ENCODE measurements around the gene PLAA.
"Not testable (repeated sequence)": the region's sequence is repeated elsewhere in the genome, so short reads cannot be mapped to it uniquely, and the experiment has no call there.

Gene PLAA

DNA sequence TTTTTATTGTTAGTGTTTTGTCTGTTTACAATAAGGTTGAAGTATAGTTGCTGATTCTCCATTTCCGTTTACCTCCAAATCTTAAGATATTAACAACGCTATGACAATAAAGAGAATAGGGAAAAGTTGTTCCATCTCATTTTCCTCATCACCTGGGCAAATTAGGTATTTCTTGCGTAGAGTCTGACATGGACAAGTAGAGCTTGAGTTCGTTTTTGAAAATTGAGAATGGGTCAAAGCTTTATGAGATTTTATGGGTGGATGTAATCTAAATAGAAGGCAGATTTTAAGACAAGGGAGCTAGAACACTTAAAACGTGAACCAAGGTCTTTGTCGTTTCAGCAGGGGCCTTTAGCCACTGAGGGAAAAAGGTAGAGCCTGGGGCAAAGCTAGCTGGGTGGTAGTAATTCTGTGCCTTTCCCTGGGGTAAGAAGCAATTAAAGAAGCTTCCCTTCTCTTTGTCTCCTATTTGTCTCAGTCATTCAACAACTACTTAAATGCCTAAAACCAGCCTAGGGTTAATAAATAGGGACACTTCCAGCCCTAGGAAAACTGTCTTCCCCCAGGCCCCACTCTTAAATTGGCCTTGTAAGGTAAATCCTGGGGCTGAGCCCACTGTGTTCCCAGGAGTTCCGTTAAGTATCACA, 53.9 kb downstream of the PLAA start:
- TF ChIP-seq, protein P1, sequence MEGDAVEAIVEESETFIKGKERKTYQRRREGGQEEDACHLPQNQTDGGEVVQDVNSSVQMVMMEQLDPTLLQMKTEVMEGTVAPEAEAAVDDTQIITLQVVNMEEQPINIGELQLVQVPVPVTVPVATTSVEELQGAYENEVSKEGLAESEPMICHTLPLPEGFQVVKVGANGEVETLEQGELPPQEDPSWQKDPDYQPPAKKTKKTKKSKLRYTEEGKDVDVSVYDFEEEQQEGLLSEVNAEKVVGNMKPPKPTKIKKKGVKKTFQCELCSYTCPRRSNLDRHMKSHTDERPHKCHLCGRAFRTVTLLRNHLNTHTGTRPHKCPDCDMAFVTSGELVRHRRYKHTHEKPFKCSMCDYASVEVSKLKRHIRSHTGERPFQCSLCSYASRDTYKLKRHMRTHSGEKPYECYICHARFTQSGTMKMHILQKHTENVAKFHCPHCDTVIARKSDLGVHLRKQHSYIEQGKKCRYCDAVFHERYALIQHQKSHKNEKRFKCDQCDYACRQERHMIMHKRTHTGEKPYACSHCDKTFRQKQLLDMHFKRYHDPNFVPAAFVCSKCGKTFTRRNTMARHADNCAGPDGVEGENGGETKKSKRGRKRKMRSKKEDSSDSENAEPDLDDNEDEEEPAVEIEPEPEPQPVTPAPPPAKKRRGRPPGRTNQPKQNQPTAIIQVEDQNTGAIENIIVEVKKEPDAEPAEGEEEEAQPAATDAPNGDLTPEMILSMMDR (conservative IDR thresholded peaks at IDR 0.05; ENCODE audit: low read depth, low read length), result no peak
- H3K4me3 ChIP-seq (ENCODE audit: low read length), result peak overlapping the region; percentile 59
- no peak for DNase-seq (ENCODE audit: low read depth)

DNA sequence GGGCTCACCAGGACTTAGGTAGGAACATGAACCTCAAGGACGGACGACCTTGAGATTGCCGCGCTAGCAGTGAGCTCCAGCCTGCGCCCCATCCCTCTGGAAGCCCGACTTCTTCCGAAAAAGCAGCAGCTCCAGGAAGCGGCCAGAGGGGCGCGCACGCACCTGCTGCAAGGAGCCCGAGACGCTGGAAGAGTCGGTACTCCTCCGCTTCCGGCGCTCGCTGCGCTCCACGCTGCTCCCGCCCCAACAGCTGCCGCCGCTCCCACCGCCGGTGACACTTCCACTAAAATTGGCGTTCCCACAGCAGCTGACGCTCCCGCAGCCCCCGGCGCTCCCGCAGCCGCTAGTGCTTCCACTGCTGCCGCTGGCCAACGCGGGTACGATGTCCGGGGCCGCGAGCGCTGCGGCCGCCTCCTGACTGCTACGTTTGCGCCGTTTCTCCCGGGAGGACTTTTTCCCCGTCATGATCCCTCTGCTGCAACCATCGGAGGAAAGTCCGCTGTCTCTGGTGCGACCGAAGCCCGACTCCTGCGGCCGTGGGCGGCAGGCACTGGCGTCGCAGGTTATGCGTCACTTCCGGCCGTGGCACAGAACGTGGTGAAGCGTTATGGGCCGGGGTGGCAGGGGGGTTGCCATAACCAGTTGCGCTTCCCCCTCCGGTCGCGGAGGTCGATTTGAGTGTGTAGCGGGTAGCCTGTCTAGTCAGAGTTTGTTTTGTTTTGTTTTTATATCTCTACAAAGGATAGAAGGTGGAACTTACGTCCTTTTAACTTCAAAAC, 54.6 kb downstream of the PLAA start, which contains the start of gene CAAP1:
TSS of gene CAAP1 (minus strand) at position 552 of the 779 bp plus-strand sequence. CDS start at position 465, 87 bp downstream.
- TF ChIP-seq, protein P1 (conservative IDR thresholded peaks at IDR 0.05; ENCODE audit: low read depth, low read length), result peak; percentile 47
- H3K4me3 ChIP-seq (ENCODE audit: low read length), result peak within 1 kb of the TSS; percentile 59
- peak; percentile 78 for DNase-seq (ENCODE audit: low read depth)

DNA sequence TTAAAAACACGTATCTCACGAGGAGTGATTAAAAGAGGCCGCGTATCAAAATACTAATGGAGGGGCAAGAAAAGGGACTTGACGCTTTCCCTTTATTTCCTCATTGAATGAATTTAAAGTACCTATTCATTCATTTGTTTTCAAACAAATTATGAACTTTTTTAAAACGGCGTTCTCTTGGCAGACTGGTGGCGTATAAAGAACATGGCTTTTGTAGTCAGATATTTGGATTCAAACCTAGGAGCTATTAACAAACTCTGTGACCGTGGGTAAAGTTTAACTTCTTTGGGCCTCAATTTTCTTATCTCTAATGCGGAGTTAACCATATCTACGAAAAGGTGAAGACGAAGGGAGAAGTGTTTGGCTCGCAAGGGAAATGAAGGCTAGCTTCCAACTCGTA, 55.3 kb downstream of the PLAA start:
- TF ChIP-seq, protein P1 (conservative IDR thresholded peaks at IDR 0.05; ENCODE audit: low read depth, low read length), result no peak
- DNase-seq (ENCODE audit: low read depth), result no peak
- peak overlapping the region; percentile 59 for H3K4me3 ChIP-seq (ENCODE audit: low read length)

DNA sequence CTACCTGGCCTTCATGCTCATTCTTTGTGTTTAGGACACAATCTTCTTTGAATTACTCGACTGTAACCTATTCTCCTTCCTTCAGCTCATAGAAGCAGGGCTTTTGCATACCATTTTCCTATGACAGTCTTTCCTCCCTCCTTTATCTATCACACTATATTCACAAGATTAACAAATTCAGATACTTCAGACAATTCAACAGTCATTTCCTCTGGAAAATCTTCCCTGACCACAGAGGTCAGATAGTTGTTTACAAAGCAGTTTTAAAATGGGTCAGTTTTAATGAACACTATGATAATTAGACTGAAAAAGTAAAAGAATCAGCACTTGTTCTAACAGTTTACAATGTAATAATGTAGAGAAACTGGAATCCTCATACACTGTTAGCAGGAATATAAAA, 58.8 kb downstream of the PLAA start:
- TF ChIP-seq, protein P1 (conservative IDR thresholded peaks at IDR 0.05; ENCODE audit: low read depth, low read length), result no peak
- no peak for DNase-seq (ENCODE audit: low read depth)
- H3K4me3 ChIP-seq (ENCODE audit: low read length), result no peak overlapping the region

DNA sequence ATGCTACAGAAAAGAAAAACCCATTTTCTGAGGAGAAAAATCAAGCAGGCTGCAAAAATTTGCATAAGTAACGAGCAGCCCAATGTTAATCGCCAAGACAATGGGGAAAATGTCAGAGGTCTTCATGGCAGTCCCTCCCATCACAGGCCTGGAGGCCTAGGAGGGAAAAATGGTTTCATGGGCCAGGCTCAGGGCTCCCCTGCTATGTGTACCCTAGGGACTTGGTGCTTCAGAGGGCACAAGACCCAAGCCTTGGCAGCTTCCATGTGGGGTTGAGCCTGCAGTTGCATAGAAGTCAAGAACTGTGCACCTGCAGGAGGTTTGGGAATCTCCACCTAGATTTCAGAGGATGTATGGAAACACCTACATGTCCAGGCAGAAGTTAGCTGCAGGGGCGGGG, 64.9 kb downstream of the PLAA start:
- no peak for DNase-seq (ENCODE audit: low read depth)
- TF ChIP-seq, protein P1 (conservative IDR thresholded peaks at IDR 0.05; ENCODE audit: low read depth, low read length), result no peak
- H3K4me3 ChIP-seq (ENCODE audit: low read length), result no peak overlapping the region

DNA sequence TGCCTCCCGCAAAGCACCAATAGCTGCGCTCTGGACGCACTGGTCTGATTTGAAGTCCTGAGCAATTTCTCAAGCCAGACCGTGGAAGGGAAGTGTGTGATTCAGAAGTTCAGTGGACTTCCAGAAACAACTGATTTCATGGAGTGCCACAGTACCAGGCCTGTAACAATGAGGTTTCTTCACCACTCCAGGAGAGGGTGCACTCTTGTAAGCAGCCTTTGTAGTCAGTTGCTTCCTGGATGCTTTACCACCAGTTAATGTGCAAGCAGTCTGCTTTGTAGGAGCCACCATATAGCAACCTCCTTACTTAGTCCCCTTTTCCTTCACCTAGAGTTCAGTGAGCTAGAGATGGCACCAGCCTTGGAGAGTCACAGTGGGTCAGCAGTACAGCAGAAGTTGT, 66.8 kb downstream of the PLAA start:
- no peak for DNase-seq (ENCODE audit: low read depth)
- TF ChIP-seq, protein P1 (conservative IDR thresholded peaks at IDR 0.05; ENCODE audit: low read depth, low read length), result no peak
- no peak overlapping the region for H3K4me3 ChIP-seq (ENCODE audit: low read length)

DNA sequence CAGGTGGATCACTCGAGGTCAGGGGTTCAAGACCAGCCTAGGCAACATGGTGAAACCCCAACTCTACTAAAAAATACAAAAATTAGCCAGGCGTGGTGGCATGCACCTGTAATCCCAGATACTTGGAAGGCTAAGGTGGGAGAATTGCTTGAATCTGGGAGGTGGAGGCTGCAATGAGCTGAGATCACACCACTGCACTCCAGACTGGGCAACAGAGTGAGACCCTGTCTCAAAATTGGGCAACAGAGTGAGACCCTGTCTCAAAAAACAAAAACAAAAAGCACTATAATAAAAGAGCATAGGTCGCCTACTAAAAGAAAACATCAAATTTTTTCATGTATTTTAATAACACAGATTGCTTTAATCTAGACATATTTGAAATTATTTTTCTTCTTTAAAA, 71.9 kb downstream of the PLAA start:
- DNase-seq (ENCODE audit: low read depth); H3K4me3 ChIP-seq (ENCODE audit: low read length): not testable (repeated sequence)
